NAMALWA (cell line): ENCODE measurements around the gene FSTL1.

Experiments used
- DNase-seq: peaks from one replicate; pipeline ENCODE4 v3.0.0-alpha.2; 2015; ENCODE audit warnings: low spot score

Gene FSTL1

GRCh38 chr3:120468635-120469295 lies 18.0 kb upstream of the FSTL1 start:
- no peak for DNase-seq

GRCh38 chr3:120462409-120462959 lies 11.7 kb upstream of the FSTL1 start:
- DNase-seq: no peak

- DNase-seq: no peak
These were observed 10.6 kb upstream of the FSTL1 start for GRCh38 chr3:120461416-120461815.

- DNase-seq: no peak
These were observed 10.1 kb upstream of the FSTL1 start for GRCh38 chr3:120460862-120461261.

- no peak for DNase-seq
These were observed 9.5 kb upstream of the FSTL1 start for GRCh38 chr3:120460181-120460790.

GRCh38 chr3:120459196-120459595 lies 8.4 kb upstream of the FSTL1 start:
- DNase-seq: no peak

- DNase-seq: no peak
These were observed 7.0 kb upstream of the FSTL1 start for GRCh38 chr3:120457827-120458226.

GRCh38 chr3:120454076-120454689 lies 3.4 kb upstream of the FSTL1 start:
- no peak for DNase-seq

- DNase-seq: no peak
These were observed 2.0 kb upstream of the FSTL1 start for GRCh38 chr3:120452816-120453215.

GRCh38 chr3:120451806-120452205 lies 1.0 kb upstream of the FSTL1 start:
- DNase-seq: no peak

- DNase-seq: no peak
These were observed 525 bp upstream of the FSTL1 start for GRCh38 chr3:120451272-120451761.

- no peak for DNase-seq
These were observed 842 bp downstream of the FSTL1 start for GRCh38 chr3:120449701-120450599.

- DNase-seq: no peak
These were observed 1.5 kb downstream of the FSTL1 start for GRCh38 chr3:120449251-120449650.

GRCh38 chr3:120448756-120449155 lies 2.0 kb downstream of the FSTL1 start:
- no peak for DNase-seq

GRCh38 chr3:120446891-120447668 lies 3.7 kb downstream of the FSTL1 start:
- no peak for DNase-seq

GRCh38 chr3:120445654-120446053 lies 5.1 kb downstream of the FSTL1 start:
- no peak for DNase-seq

GRCh38 chr3:120443626-120444123 lies 7.1 kb downstream of the FSTL1 start:
- DNase-seq: no peak

GRCh38 chr3:120442975-120443517 lies 7.7 kb downstream of the FSTL1 start:
- DNase-seq: no peak

GRCh38 chr3:120441776-120442175 lies 9.0 kb downstream of the FSTL1 start:
- no peak for DNase-seq

GRCh38 chr3:120440762-120441161 lies 10.0 kb downstream of the FSTL1 start:
- no peak for DNase-seq
